GM10847 (cell line): ENCODE data around the gene FOXK2.

Experiments used
- POLR2A ChIP-seq: IDR thresholded peaks from 2 replicates; pipeline ENCODE4 v1.6.1; 2011; ENCODE audit not compliant: insufficient read length; ENCODE audit errors: extremely low read depth

FOXK2 gene

GRCh38 chr17:82518826-82519810, at the start of gene FOXK2:
Gene FOXK2 (plus strand): TSS chr17:82519732. CDS start chr17:82519889, 157 bp downstream.
- peak; percentile 66 for TF ChIP-seq POLR2A

DNA sequence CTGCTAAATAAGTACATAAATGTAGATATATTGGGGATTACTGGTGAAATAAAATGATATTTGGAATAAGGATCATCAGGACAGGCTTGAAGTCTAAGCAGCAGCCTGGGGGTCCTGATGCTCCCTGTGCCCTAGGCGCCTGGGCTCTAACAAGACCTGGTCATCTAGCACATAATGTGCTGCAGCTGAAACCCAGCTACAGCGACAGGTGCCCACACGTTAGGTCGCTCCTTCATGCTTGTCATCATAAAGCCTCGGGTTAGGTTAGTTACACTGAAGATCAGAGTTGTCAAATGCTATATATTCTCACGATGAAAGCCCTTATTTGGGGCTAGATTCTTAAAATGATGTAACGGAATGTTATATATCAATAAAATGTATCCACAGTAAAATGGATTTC, 49.5 kb upstream of the FOXK2 start:
- TF ChIP-seq POLR2A, result no peak

DNA sequence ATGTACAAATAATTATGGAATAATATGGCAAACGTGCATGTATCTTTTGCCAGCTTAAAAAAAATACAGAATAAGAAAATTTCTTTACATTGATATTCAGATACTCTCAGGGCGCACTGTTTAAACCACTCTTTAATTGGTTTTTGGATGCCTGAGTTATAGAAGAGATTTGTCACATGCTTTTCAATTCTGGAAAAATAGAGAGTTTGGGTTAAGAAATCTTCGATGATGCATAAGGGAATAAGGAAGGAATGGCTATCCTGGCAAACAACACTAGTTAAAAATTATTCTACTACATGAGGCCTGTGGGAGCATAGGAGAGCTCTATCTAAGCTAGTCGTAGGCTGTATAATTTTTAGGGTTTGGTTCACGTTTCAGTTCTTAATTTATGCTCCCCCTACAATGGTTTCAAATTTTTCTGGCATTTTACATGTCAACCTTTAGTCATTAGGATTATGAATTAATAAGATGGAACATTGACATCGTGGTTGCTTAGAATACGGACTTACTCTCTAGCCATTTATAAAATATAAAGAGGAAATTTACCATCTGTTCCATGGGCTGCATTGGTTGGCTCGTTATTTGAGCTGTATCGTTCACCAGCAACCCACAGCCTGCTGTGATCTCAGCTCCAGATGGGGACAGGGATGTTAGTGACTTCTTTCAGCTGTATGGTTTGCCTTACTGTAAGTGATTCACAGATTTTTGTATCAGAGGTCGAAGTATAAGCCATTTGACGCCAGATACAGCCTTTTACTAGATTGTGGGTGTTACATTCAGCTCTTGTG, 45.1 kb upstream of the FOXK2 start:
- no peak for TF ChIP-seq POLR2A

- no peak for TF ChIP-seq POLR2A
Measured at GRCh38 chr17:82475458-82475857, 44.1 kb upstream of the FOXK2 start.

GRCh38 chr17:82477934-82478333, 41.6 kb upstream of the FOXK2 start:
- no peak for TF ChIP-seq POLR2A

- TF ChIP-seq POLR2A, result no peak
Measured at GRCh38 chr17:82479602-82480001, 39.9 kb upstream of the FOXK2 start.

- TF ChIP-seq POLR2A, result no peak
Measured at GRCh38 chr17:82480318-82480717, 39.2 kb upstream of the FOXK2 start.

GRCh38 chr17:82483204-82483660, 36.3 kb upstream of the FOXK2 start:
- no peak for TF ChIP-seq POLR2A

GRCh38 chr17:82483836-82484235, 35.7 kb upstream of the FOXK2 start:
- TF ChIP-seq POLR2A, result no peak

DNA sequence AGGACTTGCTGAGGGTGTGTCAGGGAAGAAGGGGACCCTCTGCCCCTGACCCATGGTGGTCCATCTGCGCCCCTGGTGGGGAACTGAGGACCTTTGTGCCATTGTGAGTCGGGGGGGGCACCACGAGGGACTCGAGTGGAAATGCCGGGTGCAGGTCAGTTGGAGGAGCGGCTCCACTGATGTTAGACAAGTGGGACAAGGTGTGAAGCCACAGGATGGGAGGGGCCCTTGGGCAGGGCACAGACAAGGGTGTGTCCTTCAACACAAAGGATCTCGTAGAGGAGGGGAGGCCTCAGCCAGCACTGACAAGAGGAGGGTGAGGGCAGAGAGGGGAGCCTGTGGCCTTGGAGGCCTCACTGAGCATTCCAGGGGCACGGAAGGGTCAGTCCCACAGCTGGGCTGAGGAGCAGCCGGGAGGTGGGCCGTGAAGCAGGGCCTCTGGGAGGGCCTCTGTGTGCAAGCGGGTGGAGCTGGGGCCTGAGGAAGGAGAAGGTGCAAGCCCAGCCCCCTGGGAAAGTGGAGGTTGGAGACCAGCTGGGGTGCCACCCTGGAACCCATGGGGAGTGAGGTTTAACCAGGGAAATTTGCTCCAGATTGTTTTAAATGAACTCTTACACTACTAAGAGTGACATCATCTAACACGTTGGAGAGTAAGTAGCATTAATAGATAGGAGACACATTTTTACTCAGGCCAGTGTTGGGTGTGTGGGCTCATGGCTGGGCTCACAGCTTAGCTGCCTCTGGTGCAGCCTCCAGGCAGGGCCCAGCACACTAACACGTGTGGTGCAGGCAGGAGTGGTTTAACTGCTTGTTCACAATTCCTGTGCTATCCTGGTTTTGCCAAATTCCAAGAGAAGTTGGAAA, 33.1 kb upstream of the FOXK2 start:
- no peak for TF ChIP-seq POLR2A

DNA sequence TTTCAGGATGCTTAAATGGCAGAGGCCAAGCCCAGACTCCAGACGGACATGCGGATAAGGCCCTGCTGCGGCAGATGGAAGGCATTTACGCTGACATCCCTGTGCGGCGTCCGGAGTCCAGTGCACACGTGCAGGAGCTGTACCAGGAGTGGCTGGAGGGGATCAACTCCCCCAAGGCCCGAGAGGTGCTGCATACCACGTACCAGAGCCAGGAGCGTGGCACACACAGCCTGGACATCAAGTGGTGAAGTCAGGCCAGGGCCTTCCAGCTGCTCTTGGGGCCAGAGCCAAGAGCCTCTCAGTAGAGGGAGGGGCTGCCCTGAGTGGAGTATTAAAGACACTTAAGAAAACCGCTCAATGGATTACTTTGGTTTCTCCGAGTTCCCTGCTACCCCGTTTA, 31.6 kb upstream of the FOXK2 start:
- no peak for TF ChIP-seq POLR2A

GRCh38 chr17:82489117-82489516, 30.4 kb upstream of the FOXK2 start:
- TF ChIP-seq POLR2A, result no peak

- TF ChIP-seq POLR2A, result no peak
Measured at GRCh38 chr17:82489851-82490511, 29.6 kb upstream of the FOXK2 start.

- TF ChIP-seq POLR2A, result no peak
Measured at GRCh38 chr17:82490512-82491195, 28.9 kb upstream of the FOXK2 start.

DNA sequence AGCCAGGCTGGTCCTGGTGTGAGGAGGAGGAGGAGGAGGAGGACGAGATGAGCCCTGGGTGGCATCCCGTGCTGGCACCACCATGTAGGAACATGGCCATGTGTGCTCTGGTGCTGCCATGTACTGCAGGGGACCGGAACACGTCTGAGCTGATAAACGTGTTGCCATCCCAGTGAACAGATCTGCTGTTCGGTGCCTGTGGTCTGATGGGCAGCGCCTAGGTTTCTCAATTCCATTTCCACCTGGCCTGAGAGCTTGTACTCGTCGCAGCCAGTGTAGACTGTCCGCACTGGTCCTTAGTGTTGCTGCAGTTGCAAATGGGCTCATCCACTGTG, 28.4 kb upstream of the FOXK2 start:
- no peak for TF ChIP-seq POLR2A

DNA sequence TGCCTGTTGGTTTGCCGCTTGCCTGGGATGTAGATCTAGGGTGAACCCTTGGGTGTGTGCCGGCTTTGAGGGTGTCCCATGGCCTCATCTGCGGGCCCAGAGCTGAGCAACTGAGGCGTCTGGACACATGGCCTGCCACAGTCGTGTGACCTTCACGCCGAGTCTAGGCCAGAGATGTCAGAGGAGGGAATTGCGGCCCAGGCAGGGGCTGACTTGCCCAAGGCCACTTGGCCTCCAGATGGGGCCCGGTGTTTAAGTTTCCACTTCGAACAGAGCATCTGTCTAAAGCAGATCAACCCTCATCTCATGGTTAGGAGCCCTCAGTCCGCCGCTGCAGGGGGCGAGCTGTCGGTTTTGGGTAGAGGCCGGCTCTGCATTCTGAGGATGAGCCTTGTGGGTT, 28.0 kb upstream of the FOXK2 start:
- TF ChIP-seq POLR2A, result no peak
